Mucosa of rectum (tissue), 2 donors: ENCODE measurements around the gene NCKAP1.

Experiments
- H3K27ac ChIP-seq, 2 donors: one replicate each; pipeline ENCODE4 v1.7.0; 2013; ENCODE audit warnings: inconsistent platforms in 2 of 2, low read depth in 2 of 2, low read length in 2 of 2
- H3K27me3 ChIP-seq, 2 donors: one replicate each; pipeline ENCODE4 v1.7.0; 2013; ENCODE audit warnings: low read length in 2 of 2; ENCODE audit not compliant: control insufficient read depth in 2 of 2, insufficient read depth in 2 of 2
- H3K36me3 ChIP-seq, 2 donors: one replicate each; pipeline ENCODE4 v1.7.0; 2013; ENCODE audit warnings: low read length in 2 of 2; ENCODE audit not compliant: control insufficient read depth in 2 of 2, insufficient read depth in 2 of 2
- H3K4me1 ChIP-seq, 2 donors: one replicate each; pipeline ENCODE4 v1.7.0; 2013; ENCODE audit warnings: low read length in 2 of 2, mild to moderate bottlenecking in 1 of 2; ENCODE audit not compliant: control insufficient read depth in 2 of 2, insufficient read depth in 2 of 2
- H3K4me3 ChIP-seq, 2 donors: one replicate each; pipeline ENCODE4 v1.7.0; 2013; ENCODE audit warnings: low read length in 2 of 2
- H3K9ac ChIP-seq, 2 donors: one replicate each; pipeline ENCODE4 v1.7.0; 2013; ENCODE audit warnings: low read length in 2 of 2, low read depth in 1 of 2, mild to moderate bottlenecking in 1 of 2
- H3K9me3 ChIP-seq, 2 donors: one replicate each; pipeline ENCODE4 v1.7.0; 2013; ENCODE audit warnings: low read length in 2 of 2; ENCODE audit not compliant: control insufficient read depth in 2 of 2
- donor health status: healthy.
- donor health status: Normal muscosa, but diverticular disease.

The NCKAP1 gene

GRCh38 chr2:182937870-182938269 lies 100.4 kb downstream of the NCKAP1 start:
- H3K9me3 ChIP-seq: no peaks in the 10 kb centered on the region
- no peaks in the 10 kb centered on the region for H3K4me1 ChIP-seq
- H3K27me3 ChIP-seq: no peaks in the 10 kb centered on the region
- H3K36me3 ChIP-seq: peaks cover 12 to 13% of the 10 kb centered on the region in 2 donors
- no peak overlapping the region for H3K9ac ChIP-seq
- no peak overlapping the region for H3K27ac ChIP-seq
- H3K4me3 ChIP-seq: no peak overlapping the region

GRCh38 chr2:182933629-182934028 lies 104.6 kb downstream of the NCKAP1 start:
- H3K4me3 ChIP-seq: no peak overlapping the region
- no peak overlapping the region for H3K27ac ChIP-seq
- no peaks in the 10 kb centered on the region for H3K27me3 ChIP-seq
- no peaks in the 10 kb centered on the region for H3K9me3 ChIP-seq
- H3K9ac ChIP-seq: no peak overlapping the region
- peaks cover 7 to 17% of the 10 kb centered on the region in 2 donors for H3K36me3 ChIP-seq
- H3K4me1 ChIP-seq: no peaks in the 10 kb centered on the region

GRCh38 chr2:182929972-182930371 lies 108.3 kb downstream of the NCKAP1 start:
- H3K27ac ChIP-seq: no peak overlapping the region
- H3K4me1 ChIP-seq: no peaks in the 10 kb centered on the region
- H3K4me3 ChIP-seq: no peak overlapping the region
- H3K9ac ChIP-seq: no peak overlapping the region
- H3K36me3 ChIP-seq: peaks cover 12 to 32% of the 10 kb centered on the region in 2 donors
- no peaks in the 10 kb centered on the region for H3K27me3 ChIP-seq
- H3K9me3 ChIP-seq: no peaks in the 10 kb centered on the region

- H3K9ac ChIP-seq: no peak overlapping the region
- H3K4me3 ChIP-seq: no peak overlapping the region
- H3K27me3 ChIP-seq: no peaks in the 10 kb centered on the region
- H3K4me1 ChIP-seq: no peaks in the 10 kb centered on the region
- no peaks in the 10 kb centered on the region for H3K9me3 ChIP-seq
- no peak overlapping the region for H3K27ac ChIP-seq
- H3K36me3 ChIP-seq: peaks cover 17 to 33% of the 10 kb centered on the region in 2 donors
These were observed 114.0 kb downstream of the NCKAP1 start for GRCh38 chr2:182924306-182924705.

GRCh38 chr2:182921234-182921633 lies 117.0 kb downstream of the NCKAP1 start:
- H3K4me3 ChIP-seq: no peak overlapping the region
- H3K4me1 ChIP-seq: no peaks in the 10 kb centered on the region
- peaks cover 11 to 14% of the 10 kb centered on the region in 2 donors for H3K36me3 ChIP-seq
- no peak overlapping the region for H3K27ac ChIP-seq
- H3K9ac ChIP-seq: no peak overlapping the region
- H3K27me3 ChIP-seq: no peaks in the 10 kb centered on the region
- no peaks in the 10 kb centered on the region for H3K9me3 ChIP-seq

- Histone ChIP-seq H3K27me3 (no peaks in the 10 kb centered on the region), H3K27ac (no peak overlapping the region), H3K4me1 (no peaks in the 10 kb centered on the region), H3K4me3 (no peak overlapping the region), H3K36me3 (peaks cover 7 to 12% of the 10 kb centered on the region in 2 donors), H3K9ac (no peak overlapping the region), H3K9me3 (no peaks in the 10 kb centered on the region)
These were observed 117.6 kb downstream of the NCKAP1 start for GRCh38 chr2:182920631-182921056.

- peaks cover 5 to 12% of the 10 kb centered on the region in 2 donors for H3K36me3 ChIP-seq
These were observed 118.2 kb downstream of the NCKAP1 start for GRCh38 chr2:182920089-182920488.

GRCh38 chr2:182918961-182919652 lies 119.2 kb downstream of the NCKAP1 start:
- Histone ChIP-seq H3K4me1 (no peaks in the 10 kb centered on the region), H3K9ac (no peak overlapping the region), H3K27ac (no peak overlapping the region), H3K36me3 (peaks cover 5 to 9% of the 10 kb centered on the region in 2 donors), H3K27me3 (no peaks in the 10 kb centered on the region), H3K4me3 (no peak overlapping the region), H3K9me3 (no peaks in the 10 kb centered on the region)

More at GRCh38 chr2:182920089-182920488, 118.2 kb downstream of the NCKAP1 start:
- Histone ChIP-seq H3K9ac (no peak overlapping the region), H3K27ac (no peak overlapping the region), H3K27me3 (no peaks in the 10 kb centered on the region), H3K4me3 (no peak overlapping the region), H3K4me1 (no peaks in the 10 kb centered on the region), H3K9me3 (no peaks in the 10 kb centered on the region)

- no peak overlapping the region for H3K4me3 ChIP-seq
- H3K9me3 ChIP-seq: no peaks in the 10 kb centered on the region
These were observed 120.3 kb downstream of the NCKAP1 start for GRCh38 chr2:182917924-182918323.

GRCh38 chr2:182916417-182916816 lies 121.8 kb downstream of the NCKAP1 start:
- Histone ChIP-seq H3K27ac (no peak overlapping the region), H3K4me3 (no peak overlapping the region), H3K9me3 (no peaks in the 10 kb centered on the region), H3K4me1 (no peaks in the 10 kb centered on the region), H3K36me3 (peaks cover 5 to 8% of the 10 kb centered on the region in 2 donors), H3K9ac (no peak overlapping the region), H3K27me3 (no peaks in the 10 kb centered on the region)

More at GRCh38 chr2:182917924-182918323, 120.3 kb downstream of the NCKAP1 start:
- no peak overlapping the region for H3K27ac ChIP-seq
- H3K4me1 ChIP-seq: no peaks in the 10 kb centered on the region
- H3K36me3 ChIP-seq: peaks cover 8 to 11% of the 10 kb centered on the region in 2 donors
- H3K27me3 ChIP-seq: no peaks in the 10 kb centered on the region
- H3K9ac ChIP-seq: no peak overlapping the region
